H1 (cell line): ENCODE results near the gene CPZ. TPM values are rescaled to one million over a fixed set of nuclear protein-coding genes. Genes with fewer than 3 reads are reported as not detected.

Experiments
- CTCF ChIA-PET: fragments of 300-600 bp; sonication (Branson Sonifier 250); formaldehyde crosslinking; loops from one replicate; lab custom pipeline; 2021; ENCODE audit not compliant: partially characterized antibody; lab: Charles Lee
- POLR2A ChIA-PET: fragments of 300-600 bp; sonication (Branson Sonifier 250); formaldehyde crosslinking; loops from one replicate; lab custom pipeline; 2021; ENCODE audit warnings: inconsistent platforms; ENCODE audit not compliant: partially characterized antibody; lab: Charles Lee
- DNase-seq, 2 experiments: peaks; one replicate each; pipeline versions ENCODE4 v3.0.0 to v3.0.0-alpha.2; 2010 to 2022; ENCODE audit warnings: low spot score in 2 of 2, low read depth in 1 of 2, mixed read lengths in 1 of 2
- FAIRE-seq: peaks from 2 replicates; lab custom pipeline; 2011; peaks lifted over from hg19 to GRCh38; lab: Jason Lieb, UNC
- H2AFZ ChIP-seq: 2 replicates; pipeline ENCODE4 v1.8.1; 2012; ENCODE audit warnings: low read length, inconsistent platforms
- H2AK5ac ChIP-seq: 2 replicates; pipeline ENCODE4 v1.6.1; 2013; ENCODE audit warnings: low read depth, low read length
- H2BK120ac ChIP-seq: replicated peaks from 2 replicates; pipeline ENCODE3; 2013; ENCODE audit warnings: low read depth, low read length, inconsistent platforms
- H2BK12ac ChIP-seq: 2 replicates; pipeline ENCODE4 v1.6.1; 2013; ENCODE audit warnings: low read depth, low read length
- H2BK15ac ChIP-seq: 2 replicates; pipeline ENCODE4 v1.6.1; 2013; ENCODE audit warnings: low read length
- H2BK20ac ChIP-seq: 2 replicates; pipeline ENCODE4 v1.6.1; 2013; ENCODE audit warnings: low read length
- H2BK5ac ChIP-seq: 2 replicates; pipeline ENCODE4 v1.6.1; 2013; ENCODE audit warnings: low read depth, low read length
- H3K14ac ChIP-seq: 2 replicates; pipeline ENCODE4 v1.6.1; 2013; ENCODE audit warnings: inconsistent platforms; ENCODE audit not compliant: insufficient read length
- H3K18ac ChIP-seq: 2 replicates; pipeline ENCODE4 v1.6.1; 2013; ENCODE audit warnings: low read length; ENCODE audit errors: extremely low read depth
- H3K23ac ChIP-seq: 2 replicates; pipeline ENCODE4 v1.6.1; 2013; ENCODE audit warnings: inconsistent platforms; ENCODE audit not compliant: insufficient read length
- H3K23me2 ChIP-seq: 2 replicates; pipeline ENCODE4 v1.6.1; 2013; ENCODE audit warnings: low read depth, low read length
- H3K27ac ChIP-seq: 2 replicates; pipeline ENCODE4 v1.6.1; 2011; ENCODE audit warnings: low read depth, low read length, inconsistent platforms
- H3K27me3 ChIP-seq, 4 experiments: replicated peaks in 1 of 4; 1 replicate in 1 of 4; 2 replicates in 3 of 4; pipeline versions ENCODE4 v1.6.1 to v1.8.1; 2011 to 2013; ENCODE audit warnings: low read length in 3 of 4, mild to moderate bottlenecking in 3 of 4, inconsistent platforms in 2 of 4, mixed read lengths in 2 of 4, moderate library complexity in 1 of 4; ENCODE audit not compliant: control insufficient read depth in 3 of 4, insufficient read depth in 3 of 4; ENCODE audit errors: extremely low read depth in 1 of 4
- H3K36me3 ChIP-seq, 4 experiments: 2 replicates each; pipeline versions ENCODE4 v1.6.1 to v1.8.1; 2011 to 2013; ENCODE audit warnings: mild to moderate bottlenecking in 4 of 4, low read length in 3 of 4, moderate library complexity in 2 of 4, control low read depth in 1 of 4, inconsistent platforms in 1 of 4; ENCODE audit not compliant: insufficient read depth in 4 of 4, control insufficient read depth in 2 of 4
- H3K4ac ChIP-seq: replicated peaks from 2 replicates; pipeline ENCODE3; 2013; ENCODE audit warnings: low read length, low read depth, mixed read lengths, inconsistent platforms; ENCODE audit not compliant: insufficient read length
- H3K4me1 ChIP-seq, 4 experiments: replicated peaks in 1 of 4; 1 replicate in 1 of 4; 2 replicates in 3 of 4; pipeline versions ENCODE4 v1.6.1 to v1.8.1; 2011 to 2013; ENCODE audit warnings: low read length in 3 of 4, inconsistent platforms in 2 of 4, mixed read lengths in 1 of 4; ENCODE audit not compliant: insufficient read depth in 4 of 4, control insufficient read depth in 3 of 4
- H3K4me2 ChIP-seq, 2 experiments: 2 replicates each; pipeline versions ENCODE4 v1.6.1 to v1.8.1; 2011 to 2013; ENCODE audit warnings: low read depth in 2 of 2, low read length in 2 of 2, control low read depth in 1 of 2, inconsistent platforms in 1 of 2, mild to moderate bottlenecking in 1 of 2; ENCODE audit not compliant: insufficient read depth in 1 of 2
- H3K4me3 ChIP-seq, 4 experiments: fragments of 200-600, 300-600 bp in 1 of 4; sonication (generic), shearing (Covaris generic), sonication (Bioruptor Twin) in 1 of 4; 2 replicates each; pipeline versions ENCODE4 v1.5.1 to v1.8.1; 2011 to 2016; ENCODE audit warnings: low read length in 4 of 4, low read depth in 3 of 4, control low read depth in 2 of 4, inconsistent platforms in 2 of 4, mild to moderate bottlenecking in 2 of 4, mixed read lengths in 1 of 4, moderate library complexity in 1 of 4; ENCODE audit not compliant: insufficient read depth in 2 of 4; ENCODE audit errors: extremely low read depth in 1 of 4
- H3K56ac ChIP-seq: replicated peaks from 2 replicates; pipeline ENCODE3; 2013; ENCODE audit warnings: low read depth, mild to moderate bottlenecking, mixed read lengths, low read length, inconsistent platforms; ENCODE audit not compliant: insufficient read length
- H3K79me1 ChIP-seq: 2 replicates; pipeline ENCODE4 v1.6.1; 2013; ENCODE audit warnings: low read depth, low read length, control low read depth
- H3K79me2 ChIP-seq, 2 experiments: 2 replicates each; pipeline versions ENCODE4 v1.6.1 to v1.8.1; 2012 to 2013; ENCODE audit warnings: low read length in 2 of 2, mild to moderate bottlenecking in 2 of 2, inconsistent platforms in 1 of 2; ENCODE audit not compliant: insufficient read depth in 2 of 2, control insufficient read depth in 1 of 2
- H3K9ac ChIP-seq, 4 experiments: replicated peaks in 1 of 4; 1 replicate in 1 of 4; 2 replicates in 3 of 4; pipeline versions ENCODE4 v1.6.1 to v1.8.1; 2011 to 2013; ENCODE audit warnings: low read depth in 3 of 4, low read length in 3 of 4, control low read depth in 2 of 4, mild to moderate bottlenecking in 2 of 4, moderate library complexity in 2 of 4, inconsistent platforms in 1 of 4; ENCODE audit errors: extremely low read depth in 1 of 4
- H3K9me3 ChIP-seq, 2 experiments: 2 replicates each; pipeline versions ENCODE4 v1.6.1 to v1.8.1; 2012 to 2013; ENCODE audit warnings: mild to moderate bottlenecking in 2 of 2, moderate library complexity in 2 of 2, control low read depth in 1 of 2, inconsistent platforms in 1 of 2, low read depth in 1 of 2, low read length in 1 of 2, mixed read lengths in 1 of 2; ENCODE audit not compliant: insufficient read depth in 2 of 2
- H4K20me1 ChIP-seq, 2 experiments: replicated peaks in 1 of 2; 2 replicates each; pipeline versions ENCODE3 to v1.8.1; 2011 to 2013; ENCODE audit warnings: inconsistent platforms in 2 of 2, low read length in 2 of 2, mild to moderate bottlenecking in 1 of 2; ENCODE audit not compliant: insufficient read depth in 2 of 2, control insufficient read depth in 1 of 2
- H4K5ac ChIP-seq: 2 replicates; pipeline ENCODE4 v1.6.1; 2013; ENCODE audit warnings: low read length, low read depth, mixed read lengths, inconsistent platforms; ENCODE audit not compliant: insufficient read length
- H4K8ac ChIP-seq: 2 replicates; pipeline ENCODE4 v1.8.0; 2013; ENCODE audit warnings: mild to moderate bottlenecking, moderate library complexity, low read length, inconsistent platforms; ENCODE audit not compliant: insufficient read depth; ENCODE audit errors: extremely low read depth
- H4K91ac ChIP-seq: replicated peaks from 2 replicates; pipeline ENCODE3; 2013; ENCODE audit warnings: low read length, mixed read lengths, inconsistent platforms; ENCODE audit not compliant: insufficient read length
- EGR1 ChIP-seq: IDR thresholded peaks from 2 replicates; pipeline ENCODE4 v1.6.1; 2011; ENCODE audit warnings: low read depth, low read length, borderline replicate concordance
- JUN ChIP-seq: IDR thresholded peaks from 2 replicates; pipeline ENCODE4 v1.6.1; 2011; ENCODE audit warnings: low read depth, mild to moderate bottlenecking, improper control_type of control experiment, low read length
- JUND ChIP-seq: IDR thresholded peaks from 2 replicates; pipeline ENCODE4 v1.6.1; 2011; ENCODE audit warnings: mild to moderate bottlenecking, improper control_type of control experiment, low read length
- WGBS, 2 experiments: shearing (Covaris generic) in 1 of 2; methylation state at CpG; one replicate each; pipeline versions ENCODE4 v1.1.6 to v1.1.7; 2013 to 2015; ENCODE audit warnings: low lambda C conversion rate in 2 of 2, mixed read lengths in 2 of 2, inconsistent platforms in 1 of 2, low coverage in 1 of 2, missing lambda C conversion rate in 1 of 2; ENCODE audit not compliant: insufficient replicate concordance in 2 of 2, insufficient coverage in 1 of 2, insufficient read length in 1 of 2; ENCODE audit errors: extremely low coverage in 1 of 2, missing lambda C conversion rate in 1 of 2; 5-methylcytosine and 5-hydroxymethylcytosine counted together
- polyA plus RNA-seq, 7 experiments: library from polyadenylated mRNA; depleted of rRNA in 3 of 7; stranded (reverse) in 5 of 7; unstranded in 2 of 7; fragments of >200 nt in 5 of 7; fragments of 200-250 nt in 2 of 7; gene quantifications; 1 replicate in 5 of 7; 2 replicates in 1 of 7; 4 replicates in 1 of 7; pipeline versions ENCODE4 v1.2.1 to v1.2.3, GENCODE V29; 2011 to 2013; ENCODE audit warnings: missing spikeins in 2 of 7, mixed read lengths in 2 of 7
- total RNA-seq: library from RNA; stranded (reverse); fragmentation: NEBNext Ultra II Directional; extraction: Animal tissue kit (Norgen Biotek cat#: 25700); gene quantifications from 2 replicates; pipeline ENCODE4 v1.2.1, GENCODE V29; 2021
- TF ChIP-seq, protein P1 (sequence below): IDR thresholded peaks from 2 replicates; pipeline ENCODE4 v1.6.1; 2012; ENCODE audit warnings: low read length, inconsistent platforms
- TF ChIP-seq, protein P2 (sequence below): IDR thresholded peaks from 2 replicates; pipeline ENCODE4 v1.6.1; 2011; ENCODE audit warnings: low read length, improper control_type of control experiment

Gene CPZ
- total and polyA plus RNA-seq, 2 of the 8 experiments (the other 6 are each of a cell fraction or from before 2014, with no cell fraction given), result 28.8 to 40.7 TPM

DNA sequence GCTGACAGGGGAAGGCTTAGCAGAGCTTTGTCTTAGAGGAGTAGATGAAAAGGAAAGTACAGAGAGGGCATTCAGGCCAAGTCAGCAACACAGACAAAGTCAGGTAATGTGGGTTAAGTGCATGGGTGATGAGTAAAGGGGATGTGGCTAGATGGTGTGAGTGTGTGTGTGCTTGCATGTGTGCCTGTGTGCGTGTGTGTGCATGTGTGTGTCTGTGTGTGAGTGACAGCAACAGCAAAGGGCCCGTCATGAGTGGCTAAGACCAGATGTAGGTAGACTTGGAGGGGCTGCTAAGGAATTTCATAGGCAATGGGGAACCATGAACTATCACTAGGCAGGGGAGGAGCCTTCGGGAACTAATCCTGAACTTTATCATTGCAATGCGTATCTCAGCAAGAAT lies 14.6 kb upstream of the CPZ start:
- 90% methylated on average over 4 of the region's 4 CpGs; no CpG with 5 or more reads in 1 of the 2 experiments for WGBS, 2 experiments
- 0 out of 2 replicates have a peak overlapping the region, but pooled peaks have one; percentile 16 for H2AK5ac ChIP-seq
- H3K79me1 ChIP-seq, result no peaks in the 10 kb centered on the region
- no peak overlapping the region for H3K9ac ChIP-seq
- H4K91ac ChIP-seq, result peak overlapping the region; percentile 49
- POLR2A ChIA-PET, result interaction anchor here (1.0 kb wide), 2 partner anchors 19 to 28 kb away, joined by 3 read pairs; no protein-coding TSS in a partner anchor
- no peak overlapping the region for H2BK120ac ChIP-seq
- H3K9me3 ChIP-seq, result no peaks in the 10 kb centered on the region
- peak overlapping the region; percentile 24; the same call in 1 of the 2 replicates for H3K18ac ChIP-seq
- no peak overlapping the region for H3K4me3 ChIP-seq
- H3K56ac ChIP-seq, result no peak overlapping the region
- H2BK20ac ChIP-seq, result no peak overlapping the region
- no peaks in the 10 kb centered on the region for H3K36me3 ChIP-seq
- no peaks in the 10 kb centered on the region for H3K79me2 ChIP-seq
- H3K4me2 ChIP-seq, result no peak overlapping the region
- H3K4ac ChIP-seq, result no peak overlapping the region
- H3K14ac ChIP-seq, result no peak overlapping the region
- DNase-seq, result no peak
- H2BK5ac ChIP-seq, result no peak overlapping the region; the same call in 1 of the 2 replicates
- H2BK15ac ChIP-seq, result no peak overlapping the region
- no peak overlapping the region for H3K27ac ChIP-seq
- H4K20me1 ChIP-seq, result peaks cover 1 to 6% of the 10 kb centered on the region in 2 experiments
- H3K23me2 ChIP-seq, result peaks cover 13% of the 10 kb centered on the region; the same call in 1 of the 2 replicates
- no peak overlapping the region for H4K5ac ChIP-seq
- no peak overlapping the region for H3K23ac ChIP-seq
- peaks cover 0 to 25% (median 13%) of the 10 kb centered on the region in 4 experiments; a peak in 6 of 7 replicates for H3K4me1 ChIP-seq
- TF ChIP-seq EGR1 (no peak), JUND (no peak), JUN (no peak)
- TF ChIP-seq, protein P1, sequence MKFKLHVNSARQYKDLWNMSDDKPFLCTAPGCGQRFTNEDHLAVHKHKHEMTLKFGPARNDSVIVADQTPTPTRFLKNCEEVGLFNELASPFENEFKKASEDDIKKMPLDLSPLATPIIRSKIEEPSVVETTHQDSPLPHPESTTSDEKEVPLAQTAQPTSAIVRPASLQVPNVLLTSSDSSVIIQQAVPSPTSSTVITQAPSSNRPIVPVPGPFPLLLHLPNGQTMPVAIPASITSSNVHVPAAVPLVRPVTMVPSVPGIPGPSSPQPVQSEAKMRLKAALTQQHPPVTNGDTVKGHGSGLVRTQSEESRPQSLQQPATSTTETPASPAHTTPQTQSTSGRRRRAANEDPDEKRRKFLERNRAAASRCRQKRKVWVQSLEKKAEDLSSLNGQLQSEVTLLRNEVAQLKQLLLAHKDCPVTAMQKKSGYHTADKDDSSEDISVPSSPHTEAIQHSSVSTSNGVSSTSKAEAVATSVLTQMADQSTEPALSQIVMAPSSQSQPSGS, result no peak
- TF ChIP-seq, protein P2, sequence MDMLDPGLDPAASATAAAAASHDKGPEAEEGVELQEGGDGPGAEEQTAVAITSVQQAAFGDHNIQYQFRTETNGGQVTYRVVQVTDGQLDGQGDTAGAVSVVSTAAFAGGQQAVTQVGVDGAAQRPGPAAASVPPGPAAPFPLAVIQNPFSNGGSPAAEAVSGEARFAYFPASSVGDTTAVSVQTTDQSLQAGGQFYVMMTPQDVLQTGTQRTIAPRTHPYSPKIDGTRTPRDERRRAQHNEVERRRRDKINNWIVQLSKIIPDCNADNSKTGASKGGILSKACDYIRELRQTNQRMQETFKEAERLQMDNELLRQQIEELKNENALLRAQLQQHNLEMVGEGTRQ, result no peak
- TF ChIP-seq, all 59 proteins: peak for 0
- CTCF ChIA-PET, result interaction anchor here (0.7 to 1.2 kb wide), 5 partner anchors 9 to 109 kb away, joined by 3 to 5 read pairs (median 4); no protein-coding TSS in a partner anchor
- Histone ChIP-seq H4K8ac (no peak overlapping the region), H2BK12ac (peak overlapping the region; percentile 72; the same call in 1 of the 2 replicates), H2AFZ (no peak overlapping the region), H3K27me3 (peaks cover 3 to 16% (median 15%) of the 10 kb centered on the region in 4 experiments)
- FAIRE-seq, result no peak
